Erythroblast (primary cell): ENCODE results near the gene CAMK4.

Source experiments
- GATA1 ChIP-seq: IDR thresholded peaks from 2 replicates; pipeline ENCODE4 v1.6.1; 2011; ENCODE audit warnings: low read depth, mild to moderate bottlenecking, control low read depth, low read length, moderate library complexity
- POLR2A ChIP-seq: IDR thresholded peaks from 2 replicates; pipeline ENCODE4 v1.6.1; 2011; ENCODE audit warnings: mild to moderate bottlenecking, low read length

GRCh38 chr5:111299067-111299481 lies 74.9 kb downstream of the CAMK4 start:
- TF ChIP-seq POLR2A (no peak), GATA1 (no peak)
